Mucosa of rectum (tissue), 2 donors: ENCODE measurements around the gene INCENP.
"Not testable (repeated sequence)": the region's sequence is repeated elsewhere in the genome, so short reads cannot be mapped to it uniquely, and the experiment has no call there.

Experiments
- H3K27ac ChIP-seq, 2 donors: one replicate each; pipeline ENCODE4 v1.7.0; 2013; ENCODE audit warnings: inconsistent platforms in 2 of 2, low read depth in 2 of 2, low read length in 2 of 2
- H3K27me3 ChIP-seq, 2 donors: one replicate each; pipeline ENCODE4 v1.7.0; 2013; ENCODE audit warnings: low read length in 2 of 2; ENCODE audit not compliant: control insufficient read depth in 2 of 2, insufficient read depth in 2 of 2
- H3K36me3 ChIP-seq, 2 donors: one replicate each; pipeline ENCODE4 v1.7.0; 2013; ENCODE audit warnings: low read length in 2 of 2; ENCODE audit not compliant: control insufficient read depth in 2 of 2, insufficient read depth in 2 of 2
- H3K4me1 ChIP-seq, 2 donors: one replicate each; pipeline ENCODE4 v1.7.0; 2013; ENCODE audit warnings: low read length in 2 of 2, mild to moderate bottlenecking in 1 of 2; ENCODE audit not compliant: control insufficient read depth in 2 of 2, insufficient read depth in 2 of 2
- H3K4me3 ChIP-seq, 2 donors: one replicate each; pipeline ENCODE4 v1.7.0; 2013; ENCODE audit warnings: low read length in 2 of 2
- H3K9ac ChIP-seq, 2 donors: one replicate each; pipeline ENCODE4 v1.7.0; 2013; ENCODE audit warnings: low read length in 2 of 2, low read depth in 1 of 2, mild to moderate bottlenecking in 1 of 2
- H3K9me3 ChIP-seq, 2 donors: one replicate each; pipeline ENCODE4 v1.7.0; 2013; ENCODE audit warnings: low read length in 2 of 2; ENCODE audit not compliant: control insufficient read depth in 2 of 2
- donor health status: healthy.
- donor health status: Normal muscosa, but diverticular disease.

The INCENP gene

DNA sequence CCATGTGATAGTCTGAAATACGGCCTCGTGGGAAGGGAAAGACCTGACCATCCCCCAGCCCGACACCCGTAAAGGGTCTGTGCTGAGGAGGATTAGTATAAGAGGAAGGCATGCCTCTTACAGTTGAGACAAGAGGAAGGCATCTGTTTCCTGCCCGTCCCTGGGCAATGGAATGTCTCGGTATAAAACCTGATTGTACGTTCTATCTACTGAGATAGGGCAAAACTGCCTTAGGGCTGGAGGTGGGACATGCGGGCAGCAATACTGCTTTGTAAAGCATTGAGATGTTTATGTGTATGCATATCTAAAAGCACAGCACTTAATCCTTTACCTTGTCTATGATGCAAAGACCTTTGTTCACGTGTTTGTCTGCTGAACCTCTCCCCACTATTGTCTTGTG, 71.2 kb downstream of the INCENP start:
- peaks cover 15 to 26% of the 10 kb centered on the region in 2 donors for H3K27me3 ChIP-seq
- H3K27ac ChIP-seq, H3K9me3 ChIP-seq, H3K36me3 ChIP-seq, H3K4me3 ChIP-seq, H3K4me1 ChIP-seq, H3K9ac ChIP-seq: not testable (repeated sequence)

DNA sequence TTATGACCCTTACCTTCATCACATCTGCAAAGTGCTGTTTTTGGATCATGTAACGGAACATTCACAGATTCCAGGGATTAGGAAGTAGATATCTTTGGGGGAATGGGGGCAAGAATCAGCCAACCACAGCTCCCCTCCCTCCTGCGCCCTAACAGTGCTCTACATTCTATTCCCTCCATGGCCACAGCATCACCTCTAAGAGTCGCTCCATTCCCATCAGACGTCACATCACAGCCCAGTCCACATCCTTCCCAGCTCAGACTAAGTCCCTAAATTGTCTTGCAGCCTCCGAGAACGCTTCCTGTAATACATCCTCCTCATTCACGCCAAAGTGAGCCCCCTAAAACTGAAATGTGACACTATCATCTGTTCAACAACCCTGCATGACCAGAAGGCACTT, 72.1 kb downstream of the INCENP start:
- H3K9ac ChIP-seq = no peak overlapping the region
- no peaks in the 10 kb centered on the region for H3K36me3 ChIP-seq

DNA sequence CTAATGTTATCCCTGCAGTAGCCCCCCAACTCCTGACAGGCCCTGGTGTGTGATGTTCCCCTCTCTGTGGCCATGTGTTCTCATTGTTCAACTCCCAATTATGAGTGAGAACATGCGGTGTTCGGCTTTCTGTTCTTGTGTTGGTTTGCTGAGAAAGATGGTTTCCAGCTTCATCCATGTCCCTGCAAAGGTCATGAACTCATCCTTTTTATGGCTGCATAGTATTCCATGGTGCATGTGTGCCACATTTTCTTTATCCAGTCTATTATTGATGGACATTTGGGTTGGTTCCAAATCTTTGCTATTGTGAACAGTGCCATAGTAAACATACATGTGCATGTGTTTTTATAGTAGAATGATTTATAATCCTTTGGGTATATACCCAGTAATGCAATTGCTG, 73.6 kb downstream of the INCENP start:
- not testable (repeated sequence) for H3K27ac ChIP-seq, H3K36me3 ChIP-seq, H3K4me1 ChIP-seq, H3K4me3 ChIP-seq, H3K9me3 ChIP-seq, H3K9ac ChIP-seq
- H3K27me3 ChIP-seq = peaks cover 11 to 27% of the 10 kb centered on the region in 2 donors

More for the DNA sequence above, 72.1 kb downstream of the INCENP start:
- H3K27me3 ChIP-seq = peaks cover 14 to 26% of the 10 kb centered on the region in 2 donors
- H3K27ac ChIP-seq = no peak overlapping the region
- no peaks in the 10 kb centered on the region for H3K9me3 ChIP-seq
- no peaks in the 10 kb centered on the region for H3K4me1 ChIP-seq
- H3K4me3 ChIP-seq = no peak overlapping the region

DNA sequence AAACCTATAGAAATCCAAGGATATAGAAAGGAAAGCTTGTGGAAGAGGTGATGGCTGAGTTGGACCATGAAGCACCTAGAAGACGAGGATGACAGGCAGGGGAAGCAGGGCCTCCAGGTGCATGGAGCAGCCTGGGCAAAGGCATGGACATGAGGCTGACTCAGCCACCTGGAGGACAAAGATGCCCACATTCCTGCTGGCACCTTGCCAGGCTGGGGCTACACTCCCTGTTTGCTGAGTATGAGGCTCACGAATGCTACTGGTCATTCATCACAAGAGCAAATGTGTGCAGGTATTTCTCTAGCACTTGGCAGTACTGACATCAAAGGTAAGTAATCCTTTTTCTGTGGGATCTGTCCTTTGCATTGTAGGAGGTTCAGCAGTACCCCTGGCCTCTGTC, 77.6 kb downstream of the INCENP start:
- Histone ChIP-seq H3K9ac (no peak overlapping the region), H3K27ac (no peak overlapping the region), H3K27me3 (peaks cover 3 to 5% of the 10 kb centered on the region in 2 donors), H3K36me3 (no peaks in the 10 kb centered on the region), H3K9me3 (no peaks in the 10 kb centered on the region), H3K4me1 (no peaks in the 10 kb centered on the region), H3K4me3 (no peak overlapping the region)
